HepG2 (cell line): Measurements from ENCODE around the gene GPR137. TPM values are rescaled to one million over a fixed set of nuclear protein-coding genes. Genes with fewer than 3 reads are reported as not detected.

Experiments
- BRD4 ChIP-seq: sonication (generic); formaldehyde crosslinking; IDR thresholded peaks from 2 replicates; pipeline ENCODE4 v1.4.0; 2020; ENCODE audit warnings: missing genetic modification reagents
- CSRNP1 ChIP-seq: sonication (generic); formaldehyde crosslinking; IDR thresholded peaks from 2 replicates; pipeline ENCODE4 v1.8.1; 2023; ENCODE audit warnings: mild to moderate bottlenecking, missing genetic modification reagents
- FOXO1 ChIP-seq: sonication (generic); formaldehyde crosslinking; IDR thresholded peaks from 2 replicates; pipeline ENCODE4 v1.4.0; 2020; ENCODE audit warnings: missing genetic modification reagents
- HNF1B ChIP-seq: sonication (generic); formaldehyde crosslinking; IDR thresholded peaks from 2 replicates; pipeline ENCODE4 v1.5.1; 2020; ENCODE audit warnings: mild to moderate bottlenecking, moderate library complexity, missing genetic modification reagents
- HNF4A ChIP-seq: sonication (generic); formaldehyde crosslinking; IDR thresholded peaks from 2 replicates; pipeline ENCODE4 v1.4.0; 2020; ENCODE audit warnings: missing genetic modification reagents
- HOXA3 ChIP-seq: sonication (generic); formaldehyde crosslinking; IDR thresholded peaks from 2 replicates; pipeline ENCODE4 v1.5.0; 2020; ENCODE audit warnings: missing genetic modification reagents
- MAF1 ChIP-seq: sonication (generic); formaldehyde crosslinking; IDR thresholded peaks from 2 replicates; pipeline ENCODE4 v1.5.0; 2020; ENCODE audit warnings: missing genetic modification reagents, borderline replicate concordance
- NBN ChIP-seq: fragments of 450-650 bp; conservative IDR thresholded peaks from 2 replicates; pipeline ENCODE4 v1.6.1; 2017
- NR2C2 ChIP-seq: sonication (generic); formaldehyde crosslinking; IDR thresholded peaks from 2 replicates; pipeline ENCODE4 v1.4.0; 2020; ENCODE audit warnings: missing genetic modification reagents, mild to moderate bottlenecking, moderate library complexity, borderline replicate concordance
- SKIL ChIP-seq: sonication (generic); formaldehyde crosslinking; IDR thresholded peaks from 2 replicates; pipeline ENCODE4 v1.8.0; 2022; ENCODE audit warnings: missing genetic modification reagents, mild to moderate bottlenecking, moderate library complexity, borderline replicate concordance
- USF2 ChIP-seq, 2 experiments: sonication (generic) in 1 of 2; formaldehyde crosslinking in 1 of 2; IDR thresholded peaks; 2 replicates each; pipeline versions ENCODE4 v1.5.1 to v1.6.1; 2011 to 2020; ENCODE audit warnings: borderline replicate concordance in 1 of 2, low read depth in 1 of 2, low read length in 1 of 2, mild to moderate bottlenecking in 1 of 2, missing genetic modification reagents in 1 of 2, moderate library complexity in 1 of 2
- XRCC5 ChIP-seq: fragments of 200-400 bp; formaldehyde crosslinking; optimal IDR thresholded peaks from 2 replicates; pipeline ENCODE3; 2017; ENCODE audit warnings: mild to moderate bottlenecking, low read length
- ZIK1 ChIP-seq: sonication (generic); formaldehyde crosslinking; IDR thresholded peaks from 2 replicates; pipeline ENCODE4 v1.5.0; 2020; ENCODE audit warnings: mild to moderate bottlenecking, low read depth, missing genetic modification reagents, borderline replicate concordance
- ZNF33A ChIP-seq: sonication (generic); formaldehyde crosslinking; IDR thresholded peaks from 2 replicates; pipeline ENCODE4 v1.5.1; 2020; ENCODE audit warnings: missing genetic modification reagents, mild to moderate bottlenecking, moderate library complexity, borderline replicate concordance
- ZNF431 ChIP-seq: sonication (generic); formaldehyde crosslinking; IDR thresholded peaks from 2 replicates; pipeline ENCODE4 v1.9.0; 2022; ENCODE audit warnings: missing genetic modification reagents, low read depth, mild to moderate bottlenecking, borderline replicate concordance
- ZNF576 ChIP-seq: sonication (generic); formaldehyde crosslinking; IDR thresholded peaks from 2 replicates; pipeline ENCODE4 v1.4.0; 2020; ENCODE audit warnings: mild to moderate bottlenecking, missing genetic modification reagents
- ZNF749 ChIP-seq: sonication (generic); formaldehyde crosslinking; IDR thresholded peaks from 2 replicates; pipeline ENCODE4 v1.8.0; 2022; ENCODE audit warnings: mild to moderate bottlenecking, missing genetic modification reagents, moderate library complexity, borderline replicate concordance
- ZNF777 ChIP-seq: sonication (generic); formaldehyde crosslinking; IDR thresholded peaks from 2 replicates; pipeline ENCODE4 v1.4.0; 2020; ENCODE audit warnings: missing genetic modification reagents
- polyA plus RNA-seq, 8 experiments: library from polyadenylated mRNA; depleted of rRNA in 3 of 8; stranded (reverse) in 7 of 8; unstranded in 1 of 8; fragments of >200 nt; fragmentation: Illumina TruSeq in 4 of 8; extraction: Trizol in 4 of 8; gene quantifications; 2 replicates each; pipeline versions ENCODE4 v1.2.1 to v1.2.3, GENCODE V29; 2011 to 2016; ENCODE audit warnings: low read depth in 4 of 8, missing spikeins in 1 of 8, mixed read lengths in 1 of 8; ENCODE audit not compliant: insufficient read depth in 1 of 8
- total RNA-seq, 5 experiments: library from RNA; depleted of rRNA; stranded (reverse); fragments of >200 nt; fragmentation: Illumina TruSeq; extraction: Trizol; gene quantifications; 2 replicates each; pipeline ENCODE4 v1.2.3, GENCODE V29; 2016; ENCODE audit warnings: low read depth in 1 of 5

GPR137 gene
- total and polyA plus RNA-seq, 2 of the 13 experiments (the other 11 are each of a cell fraction or from before 2014, with no cell fraction given): 8.5 to 13.2 TPM

- TF ChIP-seq SKIL: no peak
- TF ChIP-seq ZIK1 (CRISPR knock-in tag): no peak; the same call in 1 of the 2 replicates
- no peak; the same call in 1 of the 2 replicates for TF ChIP-seq ZNF777 (CRISPR knock-in tag)
- no peak for TF ChIP-seq ZNF33A (CRISPR knock-in tag)
- peak; percentile 72 for TF ChIP-seq HOXA3 (CRISPR knock-in tag)
- TF ChIP-seq ZNF749 (CRISPR knock-in tag): no peak; the same call in 1 of the 2 replicates
- no peak for TF ChIP-seq USF2 (IDR thresholded peaks at IDR 0.05; ENCODE audit: low read depth, low read length)
- TF ChIP-seq USF2 (CRISPR knock-in tag; IDR thresholded peaks at IDR 0.05; ENCODE audit: borderline replicate concordance): 0 out of 2 replicates have a peak, but pooled peaks have one; percentile 30
- peak; percentile 40; the same call in 1 of the 2 replicates for TF ChIP-seq NR2C2 (CRISPR knock-in tag)
- TF ChIP-seq ZNF431 (CRISPR knock-in tag): no peak
- no peak for TF ChIP-seq ZNF576 (CRISPR knock-in tag)
- no peak for TF ChIP-seq FOXO1
- TF ChIP-seq NBN: no peak
- no peak for TF ChIP-seq HNF4A (CRISPR knock-in tag)
- peak; percentile 90; the same call in 1 of the 2 replicates for TF ChIP-seq CSRNP1 (CRISPR knock-in tag)
- no peak for TF ChIP-seq MAF1 (CRISPR knock-in tag)
- peak; percentile 15 for TF ChIP-seq XRCC5
- no peak for TF ChIP-seq BRD4 (CRISPR knock-in tag)
- peak; percentile 65 for TF ChIP-seq HNF1B (CRISPR knock-in tag)
These were observed 38.5 kb upstream of the GPR137 start, which contains the start of gene PPP1R14B (continued) for GRCh38 chr11:64246871-64247728.
